GM12878 (cell line): ENCODE data around the gene ANAPC10. TPM values are rescaled to one million over a fixed set of nuclear protein-coding genes. Genes with fewer than 3 reads are reported as not detected.
A peak's percentile ranks its signal among the peaks of the same experiment; 100 is the strongest.

Source experiments
- ATAC-seq: fragments of 200-7000 bp; cut with Tn5 transposase; 3 replicates; pipeline ENCODE4 v1.9.1; 2020; ENCODE audit warnings: mild to moderate bottlenecking, moderate library complexity
- BruUV-seq: library from RNA; stranded (reverse); fragments of 400-500 nt; replicated peaks from 2 replicates; lab custom pipeline; 2021; lab: Mats Ljungman, UMichigan
- CTCF ChIA-PET: fragments of 300-600 bp; sonication (Branson Sonifier 250); formaldehyde crosslinking; extraction: SDS; loops from one replicate; lab custom pipeline; 2021; ENCODE audit warnings: inconsistent platforms; lab: Yijun Ruan, JAX
- POLR2A ChIA-PET: fragments of 350-600 bp; formaldehyde crosslinking; extraction: SDS; loops from one replicate; lab custom pipeline; 2021; ENCODE audit warnings: inconsistent platforms; lab: Charles Lee
- RAD21 ChIA-PET: fragments of 300-600 bp; sonication (Branson Sonifier 250); formaldehyde crosslinking; loops from one replicate; lab custom pipeline; 2023; ENCODE audit warnings: antibody characterized with exemption; ENCODE audit not compliant: unreplicated experiment; lab: Charles Lee
- SMC1A ChIA-PET: fragments of 300-600 bp; sonication (Branson Sonifier 250); formaldehyde crosslinking; loops from one replicate; lab custom pipeline; 2023; ENCODE audit not compliant: unreplicated experiment, uncharacterized antibody; lab: Charles Lee
- DNase-seq: peaks from one replicate; pipeline ENCODE4 v3.0.0-alpha.2; 2011; ENCODE audit warnings: low read depth, low spot score
- FAIRE-seq: peaks from 3 replicates; lab custom pipeline; 2011; peaks lifted over from hg19 to GRCh38; lab: Jason Lieb, UNC
- H2AFZ ChIP-seq: 2 replicates; pipeline ENCODE4 v1.6.0; 2011; ENCODE audit warnings: low read depth, low read length, control low read depth; ENCODE audit not compliant: control insufficient read depth
- H3K27ac ChIP-seq: 2 replicates; pipeline ENCODE4 v1.5.1; 2011; ENCODE audit warnings: control low read depth; ENCODE audit not compliant: control insufficient read depth, insufficient read depth
- H3K27me3 ChIP-seq, 2 experiments: replicated peaks in 1 of 2; 2 replicates each; pipeline versions ENCODE4 v1.6.0 to v1.6.1; 2011; ENCODE audit warnings: low read length in 1 of 2; ENCODE audit not compliant: control insufficient read depth in 2 of 2, insufficient read depth in 2 of 2
- H3K36me3 ChIP-seq, 2 experiments: 2 replicates each; pipeline ENCODE4 v1.5.1; 2011; ENCODE audit warnings: low read length in 1 of 2; ENCODE audit not compliant: control insufficient read depth in 2 of 2, insufficient read depth in 2 of 2
- H3K4me1 ChIP-seq: 2 replicates; pipeline ENCODE4 v1.6.1; 2011; ENCODE audit warnings: mild to moderate bottlenecking, low read length, moderate library complexity, mixed read lengths; ENCODE audit not compliant: control insufficient read depth, insufficient read depth
- H3K4me2 ChIP-seq: 2 replicates; pipeline ENCODE4 v1.6.0; 2011; ENCODE audit warnings: control low read depth; ENCODE audit not compliant: control insufficient read depth, insufficient read depth
- H3K4me3 ChIP-seq: fragments of 200-600 bp; sonication (generic); 2 replicates; pipeline ENCODE4 v1.5.1; 2016
- H3K79me2 ChIP-seq: 2 replicates; pipeline ENCODE4 v1.6.0; 2011; ENCODE audit warnings: low read length; ENCODE audit not compliant: control insufficient read depth, insufficient read depth
- H3K9ac ChIP-seq: 2 replicates; pipeline ENCODE4 v1.8.0; 2011; ENCODE audit warnings: low read length, control low read depth, mixed read lengths; ENCODE audit not compliant: control insufficient read depth, insufficient read depth
- H3K9me3 ChIP-seq: replicated peaks from 3 replicates; pipeline ENCODE4 v1.5.1; 2011; ENCODE audit warnings: mild to moderate bottlenecking, low read length; ENCODE audit not compliant: control insufficient read depth, insufficient read depth
- H4K20me1 ChIP-seq: 2 replicates; pipeline ENCODE4 v1.6.0; 2011; ENCODE audit not compliant: control insufficient read depth, insufficient read depth
- CEBPB ChIP-seq, 2 experiments: fragments of 150-350 bp in 1 of 2; IDR thresholded peaks; 2 replicates each; pipeline ENCODE4 v1.6.1; 2012 to 2014; ENCODE audit warnings: low read depth in 2 of 2, low read length in 2 of 2, borderline replicate concordance in 1 of 2, inconsistent platforms in 1 of 2
- EED ChIP-seq: sonication (generic); IDR thresholded peaks from 2 replicates; pipeline ENCODE4 v1.6.1; 2016; ENCODE audit warnings: antibody characterized with exemption, low read depth
- PAX8 ChIP-seq: fragments of 450-650 bp; IDR thresholded peaks from 2 replicates; pipeline ENCODE4 v1.6.1; 2017; ENCODE audit warnings: mild to moderate bottlenecking, moderate library complexity
- SIX5 ChIP-seq: IDR thresholded peaks from 2 replicates; pipeline ENCODE4 v1.6.1; 2011; ENCODE audit warnings: mild to moderate bottlenecking, low read depth, low read length, moderate library complexity; ENCODE audit not compliant: severe bottlenecking
- SREBF2 ChIP-seq: IDR thresholded peaks from 2 replicates; pipeline ENCODE4 v1.6.1; 2012; ENCODE audit warnings: mild to moderate bottlenecking, low read length
- ZNF207 ChIP-seq: fragments of 450-650 bp; IDR thresholded peaks from 2 replicates; pipeline ENCODE4 v1.6.1; 2014; ENCODE audit warnings: antibody characterized with exemption, mild to moderate bottlenecking, borderline replicate concordance
- WGBS: methylation state at CpG from one replicate; pipeline ENCODE4 v1.1.6; 2016; ENCODE audit warnings: low lambda C conversion rate; ENCODE audit not compliant: insufficient replicate concordance, insufficient coverage; ENCODE audit errors: missing lambda C conversion rate; 5-methylcytosine and 5-hydroxymethylcytosine counted together
- in situ Hi-C: fragments of 300-500 bp; cut with MboI; formaldehyde crosslinking; loops from 9 replicates; pipeline ENCODE4 v1.14.3; 2018; ENCODE audit warnings: mixed read lengths
- intact Hi-C: fragments of 100-400 bp; cut with micrococcal nuclease; formaldehyde crosslinking; loops from one replicate; pipeline ENCODE4 v1.14.2; 2022; ENCODE audit not compliant: unreplicated experiment
- polyA plus RNA-seq, 11 experiments: library from polyadenylated mRNA; depleted of rRNA in 4 of 11; unstranded in 6 of 11; stranded (reverse) in 5 of 11; fragments of >200 nt; fragmentation: Nextera tagmentation in 4 of 11; fragmentation: Illumina TruSeq in 1 of 11; extraction: Ambion mirVana in 4 of 11; extraction: Trizol in 1 of 11; gene quantifications; 1 replicate in 1 of 11; 2 replicates in 10 of 11; pipeline versions ENCODE4 v1.2.1 to v1.2.3, GENCODE V29; 2011 to 2016; ENCODE audit warnings: inconsistent platforms in 2 of 11, missing spikeins in 2 of 11, low read depth in 1 of 11
- total RNA-seq, 4 experiments: library from RNA; depleted of rRNA in 3 of 4; stranded (reverse); fragments of >200 nt in 3 of 4; fragmentation: Illumina TruSeq in 1 of 4; extraction: Trizol in 1 of 4; gene quantifications; 2 replicates each; pipeline versions ENCODE4 v1.2.1 to v1.2.3, GENCODE V29; 2013 to 2021
- TF ChIP-seq, protein P1 (sequence below): fragments of 450-650 bp; IDR thresholded peaks from 2 replicates; pipeline ENCODE4 v1.6.1; 2017; ENCODE audit warnings: mild to moderate bottlenecking, moderate library complexity

The ANAPC10 gene
- total and polyA plus RNA-seq, 10 of the 15 experiments (the other 5 are each of a cell fraction or from before 2014, with no cell fraction given), result 23.8 to 73.7 (median 48.5) TPM

GRCh38 chr4:145049241-145049640, 48.8 kb downstream of the ANAPC10 start:
- ChIA-PET SMC1A (interaction anchor here (2.0 kb wide), 1 partner anchor 146 kb away, joined by 6 read pairs; no protein-coding TSS in a partner anchor), POLR2A (no interaction called here), CTCF (interaction anchor here (0.7 to 0.9 kb wide), 2 partner anchors 71 to 84 kb away, joined by 3 read pairs; no protein-coding TSS in a partner anchor), RAD21 (interaction anchor here (2.2 kb wide), 1 partner anchor 11 kb away, joined by 5 read pairs; no protein-coding TSS in a partner anchor)
- in situ Hi-C loops, result no loop called here
- peak in 1 of 2 experiments; percentile 4; a peak in 1 of 4 replicates for TF ChIP-seq CEBPB (IDR thresholded peaks at IDR 0.05; ENCODE audit: borderline replicate concordance in 1 of 2, low read depth in 2 of 2, low read length in 2 of 2)
- no peak for TF ChIP-seq EED
- no peak overlapping the region for H3K4me3 ChIP-seq
- H3K4me2 ChIP-seq, result no peak overlapping the region
- H3K9me3 ChIP-seq, result no peaks in the 10 kb centered on the region; the same call in 2 of the 3 replicates
- H3K27ac ChIP-seq, result no peak overlapping the region
- H3K36me3 ChIP-seq, result peaks cover 0 to 7% of the 10 kb centered on the region in 2 experiments; a peak in 2 of 4 replicates
- no peak overlapping the region for H2AFZ ChIP-seq
- H3K4me1 ChIP-seq, result 0 out of 2 replicates have a peak, but pooled peaks cover 4% of the 10 kb centered on the region
- FAIRE-seq, result no peak
- WGBS, result 73% methylated on average over 1 of the region's 1 CpG
- no peaks in the 10 kb centered on the region for H3K27me3 ChIP-seq
- DNase-seq, result no peak
- H3K9ac ChIP-seq, result no peak overlapping the region
- no peaks in the 10 kb centered on the region for H3K79me2 ChIP-seq
- intact Hi-C loops, result loop anchor here (5.0 to 10.0 kb wide), 2 partner anchors 142 to 694 kb away; no protein-coding TSS in a partner anchor
- no peak for ATAC-seq
- no peaks in the 10 kb centered on the region for H4K20me1 ChIP-seq
- no TSS peak for BruUV-seq

DNA sequence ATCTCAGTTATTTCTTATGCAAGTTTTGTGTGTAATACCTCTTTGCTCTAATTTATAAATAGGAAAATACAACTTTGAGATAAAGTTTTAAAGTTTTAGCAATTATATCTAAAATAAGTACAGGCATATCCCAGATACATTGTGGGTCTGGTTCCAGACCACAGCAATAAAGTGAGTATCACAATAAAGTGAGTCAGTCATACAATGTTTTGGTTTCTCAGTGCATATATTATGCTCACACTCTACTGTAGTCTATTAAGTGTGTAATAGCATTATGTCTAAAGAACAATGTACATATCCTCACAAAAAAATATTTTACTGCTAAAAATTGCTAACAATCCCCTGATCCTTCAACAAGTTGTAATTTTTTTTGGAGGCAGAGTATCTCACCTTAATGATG, 49.2 kb downstream of the ANAPC10 start:
- ATAC-seq, result no peak
- Histone ChIP-seq H3K9ac (no peak overlapping the region), H3K36me3 (peaks cover 0 to 7% of the 10 kb centered on the region in 2 experiments; a peak in 2 of 4 replicates), H3K4me1 (0 out of 2 replicates have a peak, but pooled peaks cover 4% of the 10 kb centered on the region), H3K79me2 (no peaks in the 10 kb centered on the region), H2AFZ (no peak overlapping the region), H3K27ac (no peak overlapping the region), H3K4me2 (no peak overlapping the region), H4K20me1 (no peaks in the 10 kb centered on the region), H3K27me3 (no peaks in the 10 kb centered on the region), H3K4me3 (no peak overlapping the region), H3K9me3 (no peaks in the 10 kb centered on the region; the same call in 2 of the 3 replicates)
- BruUV-seq, result no TSS peak
- ChIA-PET POLR2A (no interaction called here), CTCF (interaction anchor here (0.9 kb wide), 1 partner anchor 71 kb away, joined by 3 read pairs; no protein-coding TSS in a partner anchor), RAD21 (no interaction called here), SMC1A (interaction anchor here (0.9 to 3.2 kb wide), 5 partner anchors 9 to 145 kb away, joined by 3 to 15 read pairs (median 4); no protein-coding TSS in a partner anchor)
- no peak for TF ChIP-seq PAX8
- TF ChIP-seq SIX5, result no peak
- TF ChIP-seq, protein P1, sequence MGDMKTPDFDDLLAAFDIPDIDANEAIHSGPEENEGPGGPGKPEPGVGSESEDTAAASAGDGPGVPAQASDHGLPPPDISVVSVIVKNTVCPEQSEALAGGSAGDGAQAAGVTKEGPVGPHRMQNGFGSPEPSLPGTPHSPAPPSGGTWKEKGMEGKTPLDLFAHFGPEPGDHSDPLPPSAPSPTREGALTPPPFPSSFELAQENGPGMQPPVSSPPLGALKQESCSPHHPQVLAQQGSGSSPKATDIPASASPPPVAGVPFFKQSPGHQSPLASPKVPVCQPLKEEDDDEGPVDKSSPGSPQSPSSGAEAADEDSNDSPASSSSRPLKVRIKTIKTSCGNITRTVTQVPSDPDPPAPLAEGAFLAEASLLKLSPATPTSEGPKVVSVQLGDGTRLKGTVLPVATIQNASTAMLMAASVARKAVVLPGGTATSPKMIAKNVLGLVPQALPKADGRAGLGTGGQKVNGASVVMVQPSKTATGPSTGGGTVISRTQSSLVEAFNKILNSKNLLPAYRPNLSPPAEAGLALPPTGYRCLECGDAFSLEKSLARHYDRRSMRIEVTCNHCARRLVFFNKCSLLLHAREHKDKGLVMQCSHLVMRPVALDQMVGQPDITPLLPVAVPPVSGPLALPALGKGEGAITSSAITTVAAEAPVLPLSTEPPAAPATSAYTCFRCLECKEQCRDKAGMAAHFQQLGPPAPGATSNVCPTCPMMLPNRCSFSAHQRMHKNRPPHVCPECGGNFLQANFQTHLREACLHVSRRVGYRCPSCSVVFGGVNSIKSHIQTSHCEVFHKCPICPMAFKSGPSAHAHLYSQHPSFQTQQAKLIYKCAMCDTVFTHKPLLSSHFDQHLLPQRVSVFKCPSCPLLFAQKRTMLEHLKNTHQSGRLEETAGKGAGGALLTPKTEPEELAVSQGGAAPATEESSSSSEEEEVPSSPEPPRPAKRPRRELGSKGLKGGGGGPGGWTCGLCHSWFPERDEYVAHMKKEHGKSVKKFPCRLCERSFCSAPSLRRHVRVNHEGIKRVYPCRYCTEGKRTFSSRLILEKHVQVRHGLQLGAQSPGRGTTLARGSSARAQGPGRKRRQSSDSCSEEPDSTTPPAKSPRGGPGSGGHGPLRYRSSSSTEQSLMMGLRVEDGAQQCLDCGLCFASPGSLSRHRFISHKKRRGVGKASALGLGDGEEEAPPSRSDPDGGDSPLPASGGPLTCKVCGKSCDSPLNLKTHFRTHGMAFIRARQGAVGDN, result no peak
- no peak for TF ChIP-seq SREBF2
- TF ChIP-seq ZNF207, result no peak
- in situ Hi-C loops, result no loop called here
- no peak for FAIRE-seq
- intact Hi-C loops, result loop anchor here (5.0 to 10.0 kb wide), 2 partner anchors 142 to 694 kb away; no protein-coding TSS in a partner anchor
- DNase-seq, result no peak
